Uterus (tissue), 4 donors: ENCODE data around the gene KCNQ1. TPM values are rescaled to one million over a fixed set of nuclear protein-coding genes. Genes with fewer than 3 reads are reported as not detected.

Source experiments
- DNase-seq, 2 donors: peaks; one replicate each; pipeline ENCODE4 v3.0.0-alpha.2; 2019 to 2020
- H3K27ac ChIP-seq, 2 donors: fragments of 200-600 bp; sonication (generic); 1 replicate in 1 of 2; 2 replicates in 1 of 2; pipeline ENCODE4 v1.5.1; 2016 to 2018
- H3K27me3 ChIP-seq, 2 donors: fragments of 200-600 bp; sonication (generic); one replicate each; pipeline ENCODE4 v1.5.1; 2018 to 2019; ENCODE audit warnings: control low read depth in 1 of 2
- H3K36me3 ChIP-seq, 2 donors: fragments of 200-600 bp; sonication (generic); one replicate each; pipeline ENCODE4 v1.5.1; 2019; ENCODE audit warnings: control low read depth in 1 of 2
- H3K4me1 ChIP-seq, 2 donors: fragments of 200-600 bp; sonication (generic); one replicate each; pipeline ENCODE4 v1.5.1; 2018 to 2019; ENCODE audit warnings: control low read depth in 1 of 2
- H3K4me3 ChIP-seq, 2 donors: fragments of 200-600 bp; sonication (generic); 1 replicate in 1 of 2; 2 replicates in 1 of 2; pipeline ENCODE4 v1.5.1; 2018 to 2019; ENCODE audit warnings: mild to moderate bottlenecking in 1 of 2
- H3K9me3 ChIP-seq, 2 donors: fragments of 200-600 bp; sonication (generic); one replicate each; pipeline ENCODE4 v1.5.1; 2019; ENCODE audit warnings: control low read depth in 1 of 2
- CTCF ChIP-seq, 4 experiments: fragments of 200-600 bp in 2 of 4; fragments of 450-650 bp in 2 of 4; sonication (generic) in 2 of 4; IDR thresholded peaks; one replicate each; pipeline ENCODE4 v1.5.1; 2016 to 2019; ENCODE audit warnings: antibody characterized with exemption in 4 of 4, mild to moderate bottlenecking in 2 of 4, moderate library complexity in 1 of 4
- POLR2A ChIP-seq, 2 donors: fragments of 450-650 bp; IDR thresholded peaks; one replicate each; pipeline ENCODE4 v1.6.1; 2016; ENCODE audit warnings: antibody characterized with exemption in 2 of 2, mild to moderate bottlenecking in 1 of 2, moderate library complexity in 1 of 2
- intact Hi-C: fragments of 100-400 bp; cut with DNase I; formaldehyde crosslinking; loops from one replicate; pipeline ENCODE4 v1.15.1; 2023; ENCODE audit warnings: low total_unique reads
- total RNA-seq, 4 donors: library from RNA; depleted of rRNA in 3 of 4; stranded (reverse); fragments of >200 nt in 3 of 4; gene quantifications; one replicate each; pipeline versions ENCODE4 v1.1.0 to v1.2.4, GENCODE V29; 2014 to 2023
- donor health status: DM: yes; HTN: yes; CAD: no.

The KCNQ1 gene
- total RNA-seq, 4 donors from 2014 or later = 2.6 to 10.4 (median 5.4) TPM

GRCh38 chr11:2824851-2825250, 380.0 kb downstream of the KCNQ1 start:
- Histone ChIP-seq H3K27me3 (no peaks in the 10 kb centered on the region), H3K4me3 (no peak overlapping the region), H3K9me3 (peaks cover 0 to 10% of the 10 kb centered on the region in 2 donors), H3K4me1 (peaks cover 0 to 22% of the 10 kb centered on the region in 2 donors), H3K36me3 (no peaks in the 10 kb centered on the region), H3K27ac (peak overlapping the region; percentile 87 to 93)
- intact Hi-C loops = no loop called here
- peak in 1 of 2 donors; percentile 50 for DNase-seq
- TF ChIP-seq POLR2A (IDR thresholded peaks at IDR 0.05) = no peak
- no peak for TF ChIP-seq CTCF (IDR thresholded peaks at IDR 0.05)

- no peak overlapping the region for H3K4me3 ChIP-seq
- H3K4me1 ChIP-seq = peaks cover 0 to 22% of the 10 kb centered on the region in 2 donors
- H3K9me3 ChIP-seq = peaks cover 0 to 10% of the 10 kb centered on the region in 2 donors
- H3K36me3 ChIP-seq = no peaks in the 10 kb centered on the region
- peak overlapping the region; percentile 87 to 93 for H3K27ac ChIP-seq
- peak in 3 of 4 experiments; percentile 17 to 46 (median 34) for TF ChIP-seq CTCF (IDR thresholded peaks at IDR 0.05)
- peak in 1 of 2 donors; percentile 14 for TF ChIP-seq POLR2A (IDR thresholded peaks at IDR 0.05)
- intact Hi-C loops = no loop called here
- DNase-seq = peak; percentile 89 to 90
- H3K27me3 ChIP-seq = no peaks in the 10 kb centered on the region
Measured at GRCh38 chr11:2825261-2825888, 380.6 kb downstream of the KCNQ1 start.

GRCh38 chr11:2825889-2826678, 381.3 kb downstream of the KCNQ1 start:
- intact Hi-C loops = no loop called here
- peak overlapping the region; percentile 87 to 93 for H3K27ac ChIP-seq
- peaks cover 0 to 22% of the 10 kb centered on the region in 2 donors for H3K4me1 ChIP-seq
- no peaks in the 10 kb centered on the region for H3K27me3 ChIP-seq
- peaks cover 0 to 10% of the 10 kb centered on the region in 2 donors for H3K9me3 ChIP-seq
- TF ChIP-seq CTCF (IDR thresholded peaks at IDR 0.05) (no peak), POLR2A (IDR thresholded peaks at IDR 0.05) (peak; percentile 13 to 36)
- DNase-seq = peak; percentile 92 to 94
- H3K4me3 ChIP-seq = no peak overlapping the region
- H3K36me3 ChIP-seq = no peaks in the 10 kb centered on the region

GRCh38 chr11:2826679-2827056, 381.9 kb downstream of the KCNQ1 start:
- intact Hi-C loops = no loop called here
- Histone ChIP-seq H3K4me3 (no peak overlapping the region), H3K9me3 (peaks cover 0 to 10% of the 10 kb centered on the region in 2 donors), H3K36me3 (no peaks in the 10 kb centered on the region), H3K27me3 (no peaks in the 10 kb centered on the region), H3K27ac (peak overlapping the region; percentile 87 to 93), H3K4me1 (peaks cover 0 to 22% of the 10 kb centered on the region in 2 donors)
- no peak for TF ChIP-seq POLR2A (IDR thresholded peaks at IDR 0.05)
- no peak for TF ChIP-seq CTCF (IDR thresholded peaks at IDR 0.05)
- DNase-seq = no peak

- intact Hi-C loops = no loop called here
- Histone ChIP-seq H3K27me3 (no peaks in the 10 kb centered on the region), H3K27ac (peak overlapping the region; percentile 87 to 93), H3K9me3 (peaks cover 0 to 10% of the 10 kb centered on the region in 2 donors), H3K4me1 (peaks cover 0 to 22% of the 10 kb centered on the region in 2 donors), H3K36me3 (no peaks in the 10 kb centered on the region), H3K4me3 (no peak overlapping the region)
- DNase-seq = no peak
- no peak for TF ChIP-seq CTCF (IDR thresholded peaks at IDR 0.05)
- no peak for TF ChIP-seq POLR2A (IDR thresholded peaks at IDR 0.05)
Measured at GRCh38 chr11:2827256-2827655, 382.4 kb downstream of the KCNQ1 start.
